ENCODE data around the gene AXL. TPM values are rescaled to one million over a fixed set of nuclear protein-coding genes. Genes with fewer than 3 reads are reported as not detected.
A peak's percentile ranks its signal among the peaks of the same experiment; 100 is the strongest.

Gene AXL
- total RNA-seq, 1 donor from 2014 or later: 214 TPM

- no peaks in the 10 kb centered on the region for H3K27me3 Mint-ChIP-seq (ENCODE audit: low read depth)
- no peak overlapping the region for H3K4me3 Mint-ChIP-seq (ENCODE audit: unreplicated experiment)
- peaks cover 40% of the 10 kb centered on the region for H3K36me3 Mint-ChIP-seq (ENCODE audit: low read depth)
- peaks cover 3% of the 10 kb centered on the region for H3K4me1 Mint-ChIP-seq (ENCODE audit: low read depth)
- H3K9me3 Mint-ChIP-seq (ENCODE audit: low read depth): no peaks in the 10 kb centered on the region
- TF ChIP-seq CTCF (IDR thresholded peaks at IDR 0.05): peak; percentile 19
- DNase-seq (ENCODE audit: low spot score): no peak
- no peak overlapping the region for H3K27ac Mint-ChIP-seq (ENCODE audit: unreplicated experiment)
Observed at GRCh38 chr19:41248895-41249294, 29.9 kb downstream of the AXL start.

- H3K27ac Mint-ChIP-seq (ENCODE audit: unreplicated experiment): no peak overlapping the region
- H3K9me3 Mint-ChIP-seq (ENCODE audit: low read depth): no peaks in the 10 kb centered on the region
- TF ChIP-seq CTCF (IDR thresholded peaks at IDR 0.05): no peak
- H3K36me3 Mint-ChIP-seq (ENCODE audit: low read depth): peaks cover 44% of the 10 kb centered on the region
- no peak overlapping the region for H3K4me3 Mint-ChIP-seq (ENCODE audit: unreplicated experiment)
- peaks cover 3% of the 10 kb centered on the region for H3K4me1 Mint-ChIP-seq (ENCODE audit: low read depth)
- no peaks in the 10 kb centered on the region for H3K27me3 Mint-ChIP-seq (ENCODE audit: low read depth)
- no peak for DNase-seq (ENCODE audit: low spot score)
Observed at GRCh38 chr19:41249707-41250423, 30.8 kb downstream of the AXL start.

GRCh38 chr19:41253660-41254059, 34.6 kb downstream of the AXL start:
- TF ChIP-seq CTCF (IDR thresholded peaks at IDR 0.05): no peak
- H3K36me3 Mint-ChIP-seq (ENCODE audit: low read depth): peaks cover 48% of the 10 kb centered on the region
- no peak for DNase-seq (ENCODE audit: low spot score)
- peaks cover 3% of the 10 kb centered on the region for H3K4me1 Mint-ChIP-seq (ENCODE audit: low read depth)
- no peak overlapping the region for H3K4me3 Mint-ChIP-seq (ENCODE audit: unreplicated experiment)
- peak overlapping the region; percentile 41 for H3K27ac Mint-ChIP-seq (ENCODE audit: unreplicated experiment)
- H3K27me3 Mint-ChIP-seq (ENCODE audit: low read depth): no peaks in the 10 kb centered on the region
- H3K9me3 Mint-ChIP-seq (ENCODE audit: low read depth): no peaks in the 10 kb centered on the region

GRCh38 chr19:41255171-41255570, 36.1 kb downstream of the AXL start:
- no peaks in the 10 kb centered on the region for H3K9me3 Mint-ChIP-seq (ENCODE audit: low read depth)
- TF ChIP-seq CTCF (IDR thresholded peaks at IDR 0.05): no peak
- no peaks in the 10 kb centered on the region for H3K27me3 Mint-ChIP-seq (ENCODE audit: low read depth)
- peak overlapping the region; percentile 84 for H3K27ac Mint-ChIP-seq (ENCODE audit: unreplicated experiment)
- peaks cover 51% of the 10 kb centered on the region for H3K36me3 Mint-ChIP-seq (ENCODE audit: low read depth)
- no peak overlapping the region for H3K4me3 Mint-ChIP-seq (ENCODE audit: unreplicated experiment)
- peaks cover 3% of the 10 kb centered on the region for H3K4me1 Mint-ChIP-seq (ENCODE audit: low read depth)
- DNase-seq (ENCODE audit: low spot score): no peak

GRCh38 chr19:41261474-41262190, 42.6 kb downstream of the AXL start:
- peaks cover 14% of the 10 kb centered on the region for H3K36me3 Mint-ChIP-seq (ENCODE audit: low read depth)
- peak overlapping the region; percentile 100 for H3K27ac Mint-ChIP-seq (ENCODE audit: unreplicated experiment)
- peaks cover 29% of the 10 kb centered on the region for H3K4me1 Mint-ChIP-seq (ENCODE audit: low read depth)
- H3K27me3 Mint-ChIP-seq (ENCODE audit: low read depth): no peaks in the 10 kb centered on the region
- no peak for TF ChIP-seq CTCF (IDR thresholded peaks at IDR 0.05)
- no peaks in the 10 kb centered on the region for H3K9me3 Mint-ChIP-seq (ENCODE audit: low read depth)
- peak overlapping the region; percentile 88 for H3K4me3 Mint-ChIP-seq (ENCODE audit: unreplicated experiment)
- no peak for DNase-seq (ENCODE audit: low spot score)
